Mesendoderm (in vitro differentiated cells): ENCODE measurements around the gene NPAS3.

Experiments used
- DNase-seq: peaks from one replicate; pipeline ENCODE4 v3.0.0; 2013
- H2AK5ac ChIP-seq: 2 replicates; pipeline ENCODE4 v1.6.1; 2013; ENCODE audit warnings: low read length, inconsistent platforms
- H2BK120ac ChIP-seq: 2 replicates; pipeline ENCODE4 v1.6.1; 2013; ENCODE audit warnings: low read depth, mild to moderate bottlenecking, low read length, moderate library complexity, mixed read lengths
- H2BK15ac ChIP-seq: replicated peaks from 2 replicates; pipeline ENCODE4 v1.6.1; 2013; ENCODE audit warnings: low read depth, mild to moderate bottlenecking, moderate library complexity
- H2BK5ac ChIP-seq: 2 replicates; pipeline ENCODE4 v1.6.1; 2013; ENCODE audit warnings: low read length, inconsistent platforms
- H3K18ac ChIP-seq: 2 replicates; pipeline ENCODE4 v1.6.1; 2013; ENCODE audit warnings: mild to moderate bottlenecking, low read length, mixed read lengths
- H3K23ac ChIP-seq: one replicate; pipeline ENCODE4 v1.6.1; 2013; ENCODE audit warnings: low read length
- H3K27ac ChIP-seq: 2 replicates; pipeline ENCODE4 v1.5.1; 2013; ENCODE audit warnings: low read depth, mild to moderate bottlenecking, inconsistent platforms, low read length, moderate library complexity
- H3K27me3 ChIP-seq: 2 replicates; pipeline ENCODE4 v1.6.1; 2013; ENCODE audit warnings: low read length, control low read depth, mild to moderate bottlenecking, inconsistent platforms; ENCODE audit not compliant: insufficient read depth, poor library complexity
- H3K36me3 ChIP-seq: 2 replicates; pipeline ENCODE4 v1.6.1; 2013; ENCODE audit warnings: low read length, inconsistent platforms; ENCODE audit not compliant: control insufficient read depth, insufficient read depth
- H3K4ac ChIP-seq: one replicate; pipeline ENCODE4 v1.6.1; 2013; ENCODE audit warnings: low read depth, mild to moderate bottlenecking, low read length, moderate library complexity
- H3K4me1 ChIP-seq: 2 replicates; pipeline ENCODE4 v1.6.1; 2013; ENCODE audit warnings: low read depth, low read length, inconsistent platforms; ENCODE audit not compliant: control insufficient read depth
- H3K4me2 ChIP-seq: 2 replicates; pipeline ENCODE4 v1.6.1; 2013; ENCODE audit warnings: low read length
- H3K4me3 ChIP-seq: 2 replicates; pipeline ENCODE4 v1.5.1; 2013; ENCODE audit warnings: mild to moderate bottlenecking, low read length
- H3K56ac ChIP-seq: one replicate; pipeline ENCODE4 v1.6.1; 2013; ENCODE audit warnings: low read length
- H3K79me1 ChIP-seq: 2 replicates; pipeline ENCODE4 v1.6.1; 2013; ENCODE audit warnings: low read length, inconsistent platforms
- H3K79me2 ChIP-seq: 2 replicates; pipeline ENCODE4 v1.6.1; 2013; ENCODE audit warnings: mild to moderate bottlenecking, low read length; ENCODE audit not compliant: control insufficient read depth, insufficient read depth
- H3K9ac ChIP-seq: 2 replicates; pipeline ENCODE4 v1.6.1; 2013; ENCODE audit warnings: low read length, inconsistent platforms
- H4K5ac ChIP-seq: one replicate; pipeline ENCODE4 v1.6.1; 2013; ENCODE audit warnings: low read length
- H4K8ac ChIP-seq: one replicate; pipeline ENCODE4 v1.6.1; 2013; ENCODE audit warnings: low read depth, mild to moderate bottlenecking, control low read depth, low read length, moderate library complexity
- whole genome bisulfite sequencing: extraction: QIAGEN DNeasy Blood & Tissue Kit; methylation state at CpG from one replicate; pipeline ENCODE4 v1.1.7; 2013; ENCODE audit warnings: low lambda C conversion rate, missing lambda C conversion rate; ENCODE audit not compliant: insufficient coverage; ENCODE audit errors: extremely low coverage; 5-methylcytosine and 5-hydroxymethylcytosine counted together

NPAS3 gene

DNA sequence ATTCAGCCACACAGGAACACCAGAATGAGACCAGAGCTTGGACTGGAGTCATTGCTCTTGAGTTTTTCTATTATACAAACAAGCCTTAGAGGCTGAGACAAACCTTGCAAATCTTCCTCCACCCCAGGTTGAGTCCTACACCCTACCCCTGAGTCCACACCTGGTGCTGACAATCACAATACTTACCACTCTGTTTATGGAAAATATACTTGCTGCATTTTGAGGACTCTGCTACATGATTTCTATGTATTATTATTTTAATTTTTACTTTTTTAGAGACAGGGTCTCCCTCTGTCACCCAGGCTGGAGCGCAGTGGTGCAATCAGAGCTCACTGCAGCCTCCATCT, 910.7 kb downstream of the NPAS3 start:
- Histone ChIP-seq H3K23ac (no peak overlapping the region), H3K27ac (no peak overlapping the region), H3K4me1 (peaks cover 4% of the 10 kb centered on the region), H4K8ac (no peak overlapping the region), H2BK5ac (no peak overlapping the region), H3K36me3 (no peaks in the 10 kb centered on the region), H3K79me1 (no peaks in the 10 kb centered on the region), H3K4me3 (no peak overlapping the region), H3K4ac (no peak overlapping the region), H2BK15ac (no peak overlapping the region), H2AK5ac (no peak overlapping the region), H3K18ac (no peak overlapping the region), H4K5ac (no peak overlapping the region), H2BK120ac (no peak overlapping the region), H3K9ac (no peak overlapping the region), H3K4me2 (no peak overlapping the region), H3K79me2 (no peaks in the 10 kb centered on the region), H3K56ac (no peak overlapping the region), H3K27me3 (no peaks in the 10 kb centered on the region)
- DNase-seq: no peak
- no CpG with 5 or more reads among the region's 1 CpG for WGBS

DNA sequence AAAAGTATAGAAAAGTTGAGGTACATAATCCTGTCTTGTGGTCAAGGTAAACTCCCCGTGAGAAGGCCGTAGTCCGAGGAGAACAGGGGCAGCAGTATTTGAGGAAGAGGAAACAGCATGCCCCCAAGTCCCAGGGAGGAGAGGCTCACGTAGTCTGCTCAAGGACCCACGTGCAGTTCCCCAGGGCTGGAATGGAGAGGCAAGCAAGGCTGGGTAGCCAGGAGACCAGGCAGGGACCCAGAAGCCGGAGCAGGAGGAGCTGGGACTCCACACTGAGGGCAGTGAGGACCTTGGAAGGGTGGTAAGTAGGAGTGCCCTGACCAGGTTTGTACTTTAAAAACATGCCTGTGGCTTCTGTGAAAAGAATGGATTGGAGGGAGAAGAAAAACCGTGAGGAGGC, 912.1 kb downstream of the NPAS3 start:
- H3K56ac ChIP-seq: peak overlapping the region; percentile 54
- H3K9ac ChIP-seq: no peak overlapping the region
- H3K36me3 ChIP-seq: no peaks in the 10 kb centered on the region
- H4K5ac ChIP-seq: no peak overlapping the region
- H3K4me3 ChIP-seq: no peak overlapping the region
- no peak overlapping the region for H2BK15ac ChIP-seq
- H3K4me1 ChIP-seq: peaks cover 4% of the 10 kb centered on the region
- H3K18ac ChIP-seq: no peak overlapping the region
- H3K4ac ChIP-seq: no peak overlapping the region
- H2BK5ac ChIP-seq: no peak overlapping the region
- peak overlapping the region; percentile 37 for H2AK5ac ChIP-seq
- WGBS: no CpG with 5 or more reads among the region's 7 CpGs
- no peaks in the 10 kb centered on the region for H3K79me1 ChIP-seq
- no peak overlapping the region for H3K23ac ChIP-seq
- no peak overlapping the region for H4K8ac ChIP-seq
- no peak for DNase-seq
- no peaks in the 10 kb centered on the region for H3K79me2 ChIP-seq
- no peak overlapping the region for H2BK120ac ChIP-seq
- H3K27me3 ChIP-seq: no peaks in the 10 kb centered on the region
- H3K4me2 ChIP-seq: no peak overlapping the region
- H3K27ac ChIP-seq: no peak overlapping the region

DNA sequence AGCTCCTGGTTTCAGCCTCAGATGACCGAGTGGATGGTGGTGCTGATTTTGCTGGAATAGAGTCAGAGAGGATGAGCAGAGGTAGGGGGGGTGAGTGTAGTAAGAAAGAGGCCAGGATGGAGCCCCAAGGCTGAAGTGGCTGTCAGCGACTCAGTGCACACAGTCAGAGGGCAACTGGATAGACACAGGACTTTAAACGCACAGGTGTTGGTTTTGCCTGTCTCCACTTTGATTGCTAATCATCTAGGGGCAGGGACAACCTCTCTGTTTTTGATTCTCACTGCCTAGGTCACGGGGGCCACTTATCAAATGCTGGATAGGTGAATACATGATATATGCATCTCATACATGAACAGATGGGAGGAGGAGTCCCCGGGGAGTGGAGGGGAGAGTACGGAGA, 912.7 kb downstream of the NPAS3 start:
- Histone ChIP-seq H3K4me2 (no peak overlapping the region), H3K4me3 (no peak overlapping the region), H4K8ac (no peak overlapping the region), H3K56ac (no peak overlapping the region), H4K5ac (no peak overlapping the region), H3K4ac (no peak overlapping the region), H3K23ac (no peak overlapping the region), H3K36me3 (no peaks in the 10 kb centered on the region), H3K27ac (no peak overlapping the region), H3K18ac (no peak overlapping the region), H3K4me1 (peaks cover 4% of the 10 kb centered on the region), H2BK15ac (no peak overlapping the region), H2BK5ac (no peak overlapping the region), H2AK5ac (peak overlapping the region; percentile 67), H3K27me3 (no peaks in the 10 kb centered on the region), H3K9ac (no peak overlapping the region), H3K79me2 (no peaks in the 10 kb centered on the region), H3K79me1 (no peaks in the 10 kb centered on the region), H2BK120ac (no peak overlapping the region)
- no peak for DNase-seq
- no CpG with 5 or more reads among the region's 6 CpGs for WGBS

DNA sequence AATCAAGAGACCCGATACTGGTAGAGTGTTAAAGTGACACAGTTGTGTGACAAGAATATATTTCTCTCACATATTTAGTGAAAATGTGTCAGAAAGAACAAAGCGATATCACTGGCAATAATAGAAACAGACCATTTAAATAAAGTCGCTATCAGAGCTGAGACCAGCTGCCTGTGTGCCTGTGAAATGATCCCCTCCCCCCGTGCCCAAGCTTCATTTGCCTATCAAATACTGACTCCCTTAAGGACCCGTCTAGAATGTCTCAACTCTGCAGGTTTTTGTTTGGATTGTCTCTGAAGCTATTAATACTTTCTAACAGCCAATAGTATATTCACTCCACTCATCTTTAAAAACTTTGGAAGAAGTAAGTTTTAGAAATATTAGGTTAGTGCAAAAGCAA, 913.3 kb downstream of the NPAS3 start:
- Histone ChIP-seq H4K5ac (no peak overlapping the region), H3K27ac (no peak overlapping the region), H4K8ac (no peak overlapping the region), H3K56ac (no peak overlapping the region), H3K79me1 (no peaks in the 10 kb centered on the region), H3K4me1 (peaks cover 4% of the 10 kb centered on the region), H3K4me3 (no peak overlapping the region), H3K79me2 (no peaks in the 10 kb centered on the region), H2BK5ac (no peak overlapping the region), H3K9ac (no peak overlapping the region), H2BK15ac (no peak overlapping the region), H2AK5ac (no peak overlapping the region), H2BK120ac (no peak overlapping the region), H3K36me3 (no peaks in the 10 kb centered on the region), H3K23ac (no peak overlapping the region), H3K4ac (no peak overlapping the region), H3K18ac (no peak overlapping the region), H3K27me3 (no peaks in the 10 kb centered on the region), H3K4me2 (no peak overlapping the region)
- DNase-seq: peak; percentile 25
- WGBS: no CpG with 5 or more reads among the region's 5 CpGs
